Naive thymus-derived CD8-positive, alpha-beta T cell (primary cell): ENCODE results near the gene FATE1. TPM values are rescaled to one million over a fixed set of nuclear protein-coding genes. Genes with fewer than 3 reads are reported as not detected.

Experiments used
- ATAC-seq, 2 donors: fragments of 150-1000 bp; cut with Tn5 transposase in 1 of 2; sonication (Bioruptor Pico), chemical (Tn5 transposase) in 1 of 2; 1 replicate in 1 of 2; 2 replicates in 1 of 2; pipeline ENCODE4 v1.10.0; 2021; ENCODE audit warnings: mild to moderate bottlenecking in 2 of 2, moderate library complexity in 2 of 2
- POLR2A ChIA-PET: fragments of 350-600 bp; sonication (Branson Sonifier 250); formaldehyde crosslinking; loops from one replicate; lab custom pipeline; 2021; ENCODE audit warnings: antibody characterized with exemption; lab: Charles Lee
- DNase-seq, 10 donors: peaks; one replicate each; pipeline versions ENCODE4 v3.0.0 to v3.0.0-alpha.2; 2020 to 2022
- H3K27ac Mint-ChIP-seq, 10 donors: one replicate each; pipeline ENCODE4 v1.8.0; 2020 to 2022; ENCODE audit warnings: mild to moderate bottlenecking in 10 of 10, mixed read lengths in 10 of 10, moderate library complexity in 4 of 10, inconsistent platforms in 1 of 10
- H3K27me3 Mint-ChIP-seq, 5 donors: one replicate each; pipeline ENCODE4 v1.8.0; 2021 to 2022; ENCODE audit warnings: mixed read lengths in 5 of 5
- H3K36me3 Mint-ChIP-seq, 3 donors: one replicate each; pipeline ENCODE4 v1.8.0; 2020 to 2022; ENCODE audit warnings: mixed read lengths in 3 of 3, mild to moderate bottlenecking in 2 of 3, inconsistent platforms in 1 of 3
- H3K4me1 Mint-ChIP-seq, 4 donors: one replicate each; pipeline ENCODE4 v1.8.0; 2021 to 2022; ENCODE audit warnings: mixed read lengths in 4 of 4
- H3K4me3 Mint-ChIP-seq, 10 donors: one replicate each; pipeline ENCODE4 v1.8.0; 2020 to 2022; ENCODE audit warnings: mild to moderate bottlenecking in 10 of 10, mixed read lengths in 10 of 10, moderate library complexity in 6 of 10, inconsistent platforms in 1 of 10
- H3K9me3 Mint-ChIP-seq, 9 donors: one replicate each; pipeline ENCODE4 v1.8.0; 2020 to 2022; ENCODE audit warnings: mixed read lengths in 9 of 9, mild to moderate bottlenecking in 3 of 9, inconsistent platforms in 1 of 9, moderate library complexity in 1 of 9
- polyA plus RNA-seq, 3 donors: library from polyadenylated mRNA; unstranded; fragments of 300-500 nt; fragmentation: Illumina TruSeq; gene quantifications; one replicate each; pipeline ENCODE4 v1.2.3, GENCODE V29; 2021
- total RNA-seq, 8 experiments: library from RNA in 2 of 8; stranded (reverse) in 2 of 8; gene quantifications; one replicate each; pipeline ENCODE4 v1.2.3 and lab custom pipeline; 2021 to 2026

The FATE1 gene
- total and polyA plus RNA-seq, 5 experiments from 2014 or later, result not detected

DNA sequence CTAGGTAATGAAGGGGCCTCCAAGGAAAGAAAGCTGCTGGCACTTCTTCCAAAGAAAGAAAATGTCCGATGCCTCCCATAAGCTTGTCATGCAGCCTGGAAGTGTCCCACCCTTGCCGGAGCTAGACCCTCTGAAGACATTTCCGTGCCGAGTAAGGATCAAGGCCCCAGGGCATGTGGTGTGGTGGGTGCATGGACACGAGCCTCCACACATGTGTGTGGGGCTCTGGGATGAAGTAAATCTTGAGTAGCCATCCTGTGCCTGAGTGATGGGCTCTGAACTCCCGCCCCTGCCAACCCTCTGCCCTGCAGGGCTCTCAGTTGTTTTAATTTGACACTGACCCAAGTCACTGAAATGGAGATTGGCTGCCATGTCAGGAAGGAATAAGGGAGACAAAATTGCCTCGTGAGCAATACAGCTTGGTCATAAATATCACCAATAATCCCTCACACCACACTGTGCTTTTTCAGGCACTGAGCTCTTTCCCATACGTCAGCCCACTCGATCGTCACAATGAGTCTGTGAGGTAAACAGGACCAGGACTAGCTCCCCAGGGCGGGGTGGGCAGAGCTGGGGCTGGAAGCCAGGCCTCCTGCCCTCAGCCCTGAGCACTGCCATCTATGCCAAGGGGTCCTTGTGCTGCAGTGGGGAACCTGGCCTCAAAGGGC lies 43.3 kb downstream of the FATE1 start:
- Mint-ChIP-seq H3K36me3 (no peaks in the 10 kb centered on the region), H3K4me1 (no peaks in the 10 kb centered on the region), H3K27ac (no peak overlapping the region), H3K27me3 (peaks cover 0 to 28% (median 4%) of the 10 kb centered on the region in 5 donors), H3K4me3 (no peak overlapping the region), H3K9me3 (no peaks in the 10 kb centered on the region)
- no peak for ATAC-seq
- POLR2A ChIA-PET, result no interaction called here
- no peak for DNase-seq

DNA sequence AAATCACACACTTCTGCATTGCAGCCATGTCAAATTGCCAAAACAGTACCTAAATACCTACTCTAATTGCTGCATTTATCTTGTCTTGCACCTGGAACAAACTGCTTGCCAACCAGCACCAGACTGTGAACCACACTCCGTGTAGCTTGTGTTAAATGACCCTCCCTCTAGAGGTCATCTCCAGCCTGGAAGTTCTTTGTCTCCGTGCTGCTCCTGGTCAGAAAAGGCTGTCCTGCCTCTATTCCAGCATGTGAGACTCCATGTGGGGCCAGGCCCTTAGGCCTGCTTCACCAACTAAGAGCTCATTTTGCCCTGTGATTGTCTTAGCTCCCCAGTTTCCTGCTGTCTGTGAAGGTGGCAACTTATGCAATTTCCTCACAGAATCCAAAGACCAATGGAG lies 47.0 kb downstream of the FATE1 start:
- ATAC-seq, result no peak
- POLR2A ChIA-PET, result no interaction called here
- Mint-ChIP-seq H3K9me3 (peaks cover 0 to 2% (median 0%) of the 10 kb centered on the region in 9 donors), H3K27ac (no peak overlapping the region), H3K4me1 (no peaks in the 10 kb centered on the region), H3K4me3 (no peak overlapping the region), H3K27me3 (peaks cover 1 to 18% (median 6%) of the 10 kb centered on the region in 5 donors), H3K36me3 (no peaks in the 10 kb centered on the region)
- DNase-seq, result no peak

DNA sequence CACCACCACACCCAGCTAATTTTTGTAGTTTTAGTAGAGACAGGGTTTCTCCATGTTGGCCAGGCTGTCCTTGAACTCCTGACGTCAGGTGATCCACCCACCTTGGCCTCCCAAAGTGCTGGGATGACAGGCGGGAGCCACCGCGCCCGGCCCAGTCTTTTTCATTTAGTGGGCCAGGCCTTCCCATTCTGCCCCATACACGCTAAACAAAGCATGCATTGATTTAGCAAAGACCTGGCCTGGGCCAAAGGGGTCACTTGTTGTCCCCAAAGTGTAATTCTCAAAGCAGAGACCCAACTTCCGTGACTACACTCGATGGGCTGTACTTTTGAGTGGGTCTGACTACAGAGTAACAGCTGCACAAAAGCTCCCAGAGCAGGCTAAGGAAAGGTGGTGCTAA lies 47.9 kb downstream of the FATE1 start:
- POLR2A ChIA-PET, result no interaction called here
- Mint-ChIP-seq H3K27ac (no peak overlapping the region), H3K36me3 (no peaks in the 10 kb centered on the region), H3K4me1 (no peaks in the 10 kb centered on the region), H3K27me3 (peaks cover under 1 to 10% (median 6%) of the 10 kb centered on the region in 5 donors), H3K4me3 (no peak overlapping the region), H3K9me3 (peaks cover 0 to 2% (median 0%) of the 10 kb centered on the region in 9 donors)
- no peak for ATAC-seq
- no peak for DNase-seq

DNA sequence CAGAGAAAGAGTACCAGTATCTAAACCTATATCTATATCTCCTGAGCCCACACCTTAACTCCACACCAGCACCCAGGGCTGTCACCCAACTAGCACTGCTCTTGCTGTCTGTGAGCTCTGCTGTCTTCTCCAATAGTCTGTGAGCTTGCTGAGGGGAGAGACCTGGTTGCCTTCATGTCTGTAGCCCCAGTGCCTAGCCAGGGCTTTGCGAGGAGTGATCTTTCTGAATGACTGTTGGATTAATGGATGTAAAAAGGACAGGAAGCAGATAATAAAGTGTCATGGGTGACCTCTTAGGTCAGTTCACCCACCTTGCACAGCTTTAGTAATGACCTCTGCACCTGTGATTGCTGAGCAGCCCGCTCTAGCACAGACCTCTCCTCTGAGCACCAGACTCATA lies 49.2 kb downstream of the FATE1 start:
- POLR2A ChIA-PET, result no interaction called here
- ATAC-seq, result no peak
- DNase-seq, result no peak
- H3K27ac Mint-ChIP-seq, result no peak overlapping the region
- H3K27me3 Mint-ChIP-seq, result peaks cover 1 to 10% (median 6%) of the 10 kb centered on the region in 5 donors
- no peaks in the 10 kb centered on the region for H3K36me3 Mint-ChIP-seq
- peaks cover 0 to 4% (median 0%) of the 10 kb centered on the region in 9 donors for H3K9me3 Mint-ChIP-seq
- no peaks in the 10 kb centered on the region for H3K4me1 Mint-ChIP-seq
- no peak overlapping the region for H3K4me3 Mint-ChIP-seq

DNA sequence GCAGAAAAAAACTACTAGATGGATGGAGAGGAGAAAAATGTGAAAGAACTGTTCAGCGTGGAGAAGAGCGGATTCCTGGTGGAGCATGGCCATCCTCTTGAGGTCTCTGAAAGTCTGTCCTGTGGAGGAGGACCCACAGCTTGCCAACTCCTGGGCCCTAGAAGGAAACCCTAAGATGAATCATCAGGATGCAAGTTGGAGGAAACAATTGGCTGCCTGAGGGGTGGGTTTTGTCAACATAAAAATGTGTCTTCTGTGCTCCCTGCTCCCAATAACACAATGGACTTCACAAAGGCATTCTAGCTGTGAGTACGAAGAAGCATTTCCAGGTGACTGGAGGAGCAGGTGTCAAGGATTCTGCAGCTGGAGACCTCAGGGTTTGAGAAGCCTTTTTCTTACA lies 55.9 kb downstream of the FATE1 start:
- POLR2A ChIA-PET, result no interaction called here
- Mint-ChIP-seq H3K27ac (no peak overlapping the region), H3K9me3 (peaks cover 0 to 2% (median 0%) of the 10 kb centered on the region in 9 donors), H3K36me3 (no peaks in the 10 kb centered on the region), H3K4me3 (no peak overlapping the region), H3K27me3 (peaks cover 0 to 9% (median 1%) of the 10 kb centered on the region in 5 donors), H3K4me1 (no peaks in the 10 kb centered on the region)
- ATAC-seq (no peak), DNase-seq (no peak)

Other genes starting within 250 kb of the FATE1 start
- gene PASD1, start 152.4 kb upstream of the FATE1 start, total RNA-seq, result not detected
- not detected for gene PASD1, start 152.4 kb upstream of the FATE1 start, polyA plus RNA-seq
- gene PRRG3, start 20.6 kb upstream of the FATE1 start, total RNA-seq, result not detected
- gene PRRG3, start 20.6 kb upstream of the FATE1 start, polyA plus RNA-seq, result not detected
- not detected for gene CNGA2, start 18.7 kb downstream of the FATE1 start, total RNA-seq
- not detected for gene CNGA2, start 18.7 kb downstream of the FATE1 start, polyA plus RNA-seq
- not detected for gene MAGEA4, start 196.9 kb downstream of the FATE1 start, total RNA-seq
- gene MAGEA4, start 196.9 kb downstream of the FATE1 start, polyA plus RNA-seq, result not detected